GOT3 (cell line): ENCODE results near the gene TNFAIP2.

Experiments used
- DNase-seq: peaks from one replicate; lab custom pipeline; 2025; ENCODE audit warnings: mixed read lengths; lab: John Stamatoyannopoulos, UW

The TNFAIP2 gene

DNA sequence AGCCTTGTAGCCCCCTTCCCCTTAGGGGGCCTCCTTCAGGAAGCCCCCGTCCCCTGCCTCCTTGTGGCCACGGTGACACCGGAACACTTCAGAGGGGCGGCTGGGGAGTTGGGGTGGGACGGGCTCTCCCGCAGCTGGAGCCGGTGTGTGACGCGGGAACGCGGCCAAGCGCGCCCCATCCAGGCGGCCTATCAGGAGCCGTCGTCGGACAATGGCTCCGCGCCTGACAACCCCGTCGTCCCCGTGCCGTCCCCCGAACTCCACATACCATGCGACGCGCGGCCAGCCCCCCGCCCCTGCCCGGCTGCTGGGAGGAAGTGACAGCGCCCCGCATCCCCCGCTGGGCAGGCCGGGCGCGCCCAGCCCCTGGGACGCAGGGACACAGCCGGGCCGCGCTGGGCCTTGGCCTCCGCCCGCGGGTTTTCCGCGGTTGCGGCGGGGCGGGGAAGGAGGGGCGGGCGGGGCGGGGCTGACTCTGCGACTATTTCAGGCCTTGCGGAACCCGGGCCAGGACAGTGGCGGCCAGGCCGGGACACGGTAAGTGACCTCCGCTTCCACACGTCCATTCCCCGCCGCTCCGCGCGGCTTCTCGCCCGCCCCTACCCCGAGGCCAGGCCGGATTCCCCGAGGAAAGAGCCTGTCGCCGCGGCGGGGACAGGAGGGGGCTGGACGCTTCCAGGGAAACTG, at the start of gene TNFAIP2:
TNFAIP2 (plus strand) TSS at position 515 of the 687 bp plus-strand sequence. CDS start 2,997 bp downstream, outside the sequence.
- no peak for DNase-seq

DNA sequence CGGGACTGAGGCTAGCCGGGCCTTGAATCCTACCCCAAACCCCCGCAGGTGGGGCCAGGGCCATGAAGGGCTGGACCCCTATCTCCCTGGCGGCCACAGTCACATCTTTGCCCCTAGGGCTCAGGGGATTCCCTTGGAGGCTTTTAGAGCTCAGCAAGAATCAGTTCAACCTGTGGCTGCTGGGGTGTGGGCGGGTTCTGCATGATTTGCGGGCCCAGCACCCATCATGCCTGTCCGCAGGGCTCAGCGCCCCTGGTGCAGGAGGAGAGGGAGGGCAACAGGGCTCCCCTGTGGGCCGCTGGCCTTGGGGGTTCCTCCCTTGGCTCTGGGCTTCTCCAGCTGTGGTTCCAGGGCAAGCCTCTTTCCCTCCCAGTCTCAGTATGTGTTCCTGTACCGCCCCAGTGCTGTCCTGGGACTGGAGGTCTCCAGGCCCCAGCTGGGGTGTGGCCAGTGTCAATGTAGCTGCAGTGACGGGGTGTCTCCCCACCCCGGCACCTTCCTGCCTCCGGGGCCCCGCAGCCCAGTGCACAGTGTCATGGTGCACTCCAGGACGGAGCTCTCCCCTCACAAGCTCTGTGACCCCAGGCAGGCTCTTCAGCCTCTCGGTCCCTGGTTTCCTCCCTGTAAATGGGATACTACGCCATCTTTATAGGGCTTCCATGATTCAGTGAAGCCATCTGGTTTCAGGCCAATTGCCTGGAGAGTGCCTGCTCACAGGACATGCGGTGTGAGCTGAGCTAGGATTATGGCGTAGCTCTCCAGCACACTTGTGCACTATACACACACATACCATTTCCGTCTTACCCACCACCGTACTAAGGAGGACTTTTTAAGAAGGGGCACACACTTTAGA, 49.2 kb upstream of the TNFAIP2 start:
- no peak for DNase-seq

- no peak for DNase-seq
Measured at GRCh38 chr14:103074729-103075367, 48.4 kb upstream of the TNFAIP2 start.

GRCh38 chr14:103078420-103078749, 44.9 kb upstream of the TNFAIP2 start:
- no peak for DNase-seq

DNA sequence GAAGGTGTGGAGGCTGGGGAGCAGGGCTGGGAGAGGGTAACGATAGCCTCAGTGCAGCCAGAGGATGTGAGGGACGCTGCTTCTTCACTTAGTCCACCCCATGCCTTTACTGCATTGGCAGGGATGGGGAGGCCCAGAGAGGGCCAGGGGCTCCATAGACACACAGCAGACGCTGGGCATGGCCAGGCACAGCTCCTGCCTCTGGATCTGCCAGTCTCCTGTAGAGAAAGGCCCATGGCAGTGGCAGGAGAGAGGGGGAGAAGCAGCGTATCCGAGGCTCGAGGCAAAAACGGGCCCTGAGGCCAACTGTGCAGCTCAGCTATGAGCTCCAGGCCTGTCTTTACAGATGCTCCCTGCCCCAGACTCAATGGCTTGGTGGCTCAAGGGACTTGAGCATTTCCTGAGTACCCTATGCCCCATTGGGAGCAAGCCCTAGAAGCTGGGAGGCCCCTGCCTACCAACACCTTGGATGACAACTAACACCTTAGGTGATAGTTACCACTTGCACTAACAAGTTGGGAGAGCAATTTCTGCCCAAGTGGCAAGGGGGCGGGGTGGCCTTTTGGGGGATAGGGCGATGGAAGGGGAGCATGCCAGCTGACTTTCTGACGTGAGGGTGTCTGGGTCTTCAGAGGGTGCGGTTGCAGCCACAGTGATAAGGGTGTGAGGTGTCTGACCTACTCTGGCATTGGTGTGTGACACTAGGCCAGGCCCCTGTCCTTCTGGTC, 44.2 kb upstream of the TNFAIP2 start:
- no peak for DNase-seq

DNA sequence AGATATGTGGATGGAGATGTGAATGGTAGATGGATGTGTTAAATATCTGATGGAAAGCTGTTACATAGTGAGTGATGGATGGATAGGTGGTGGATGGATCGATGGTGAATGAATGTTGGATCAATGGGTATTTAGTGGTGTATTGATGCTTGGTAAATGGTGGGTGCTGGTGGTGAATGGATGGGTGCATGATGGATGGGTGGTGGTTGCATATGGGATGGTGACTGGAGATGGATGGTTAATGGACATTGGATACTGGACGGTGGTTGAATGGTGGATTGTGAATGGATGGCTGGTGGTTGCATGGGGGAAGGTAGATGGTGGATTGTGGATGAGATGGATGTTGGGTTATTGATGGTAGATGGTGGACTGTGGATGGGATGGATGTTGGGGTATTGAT, 41.3 kb upstream of the TNFAIP2 start:
- DNase-seq, result no peak

DNA sequence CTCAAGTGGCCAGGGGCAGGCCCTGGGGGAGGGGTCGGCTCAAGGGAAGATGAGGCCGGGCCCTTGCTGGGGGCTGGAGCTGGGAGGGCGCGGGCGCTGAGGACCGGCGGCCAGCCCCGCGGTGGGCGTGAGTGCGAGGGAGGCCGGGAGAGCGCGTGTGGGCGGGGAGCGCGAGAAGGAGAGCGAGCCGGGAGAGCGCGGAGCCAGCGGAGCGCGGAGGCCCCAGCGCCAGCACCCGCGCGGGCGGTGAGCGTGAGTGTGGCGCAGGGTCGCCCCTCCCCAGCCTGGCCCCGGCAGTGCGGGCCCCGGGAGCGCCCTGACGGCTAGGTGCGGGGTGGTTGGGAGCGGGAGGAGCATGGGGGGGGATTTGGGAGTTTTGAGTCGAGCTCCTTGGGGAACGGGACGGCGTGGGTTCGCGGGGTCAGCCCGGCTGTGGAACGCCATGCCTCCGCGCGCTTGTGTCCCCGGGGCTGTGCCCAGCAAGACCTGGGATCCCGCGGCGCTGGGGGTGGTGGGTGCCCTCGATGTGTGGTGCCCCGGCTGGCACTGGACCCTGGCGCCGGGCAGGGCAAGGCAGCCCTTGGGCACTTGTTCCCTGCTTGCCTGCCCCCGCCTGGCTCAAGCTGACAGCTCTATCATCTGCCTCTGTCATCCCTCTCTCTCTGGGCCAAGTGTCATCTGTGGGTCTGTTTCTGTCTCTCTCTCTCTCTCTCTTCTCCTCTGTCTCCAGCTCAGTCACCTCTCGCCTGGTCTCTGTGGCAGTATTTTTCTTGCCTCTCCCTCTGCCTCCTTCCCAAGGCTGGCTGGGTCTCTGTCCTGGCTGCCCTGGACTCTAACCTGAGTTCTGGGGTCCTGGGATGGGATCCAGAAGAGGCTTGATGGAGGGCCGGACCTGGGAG, 39.0 kb upstream of the TNFAIP2 start, which contains the start of gene LBHD2:
LBHD2 (plus strand) TSS at position 190 of the 899 bp plus-strand sequence. CDS start 1,803 bp downstream, outside the sequence.
- DNase-seq, result no peak

DNA sequence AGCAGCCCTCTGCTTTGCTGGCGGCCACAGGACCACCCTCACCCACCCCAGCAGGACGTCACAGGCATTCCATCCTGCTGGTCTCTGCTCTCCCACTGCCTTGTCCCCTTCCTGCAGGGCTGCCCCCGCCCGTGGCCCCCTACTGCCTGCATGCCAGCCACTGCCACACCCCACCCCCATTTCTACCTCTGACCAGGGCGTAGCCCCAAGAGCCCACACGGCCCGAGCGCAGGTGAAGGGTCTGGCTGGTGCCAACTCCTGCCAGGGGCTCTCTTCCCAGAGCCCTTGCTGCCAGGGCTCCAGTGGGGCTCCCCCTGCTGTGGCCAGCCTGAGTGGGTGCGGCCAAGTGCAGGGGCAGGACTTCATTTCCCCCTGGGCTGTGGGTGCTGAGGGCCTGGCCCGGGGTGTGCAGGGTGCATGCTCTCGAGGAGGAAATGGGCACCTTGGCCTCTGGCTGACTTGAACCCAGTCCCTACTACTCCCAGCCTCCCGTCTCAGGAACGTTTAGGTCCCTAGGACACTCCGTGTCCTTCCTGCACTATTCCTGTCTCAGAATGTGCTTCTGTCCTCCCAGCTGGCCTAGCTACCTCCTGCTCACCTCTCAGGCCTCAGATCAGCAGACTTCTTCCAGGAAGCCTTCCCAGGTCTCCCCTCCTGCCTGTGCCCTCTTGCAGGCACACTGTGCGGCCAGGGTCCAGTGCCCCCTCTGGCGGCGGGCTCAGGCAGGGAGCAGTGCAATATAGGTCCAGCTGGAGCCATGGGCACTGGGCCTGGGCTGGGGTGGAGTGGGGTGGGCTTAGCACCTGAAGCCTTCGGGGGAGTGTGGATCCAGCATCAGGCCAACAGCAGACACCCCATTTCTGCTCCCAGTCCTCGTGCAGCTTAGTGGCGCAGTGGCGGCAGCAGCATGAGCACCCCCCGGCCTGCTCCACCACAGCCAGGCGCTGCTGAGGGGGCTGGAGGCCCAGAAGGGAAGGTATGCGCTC, 37.9 kb upstream of the TNFAIP2 start:
- DNase-seq, result no peak

- DNase-seq, result no peak
Measured at GRCh38 chr14:103086771-103087342, 36.4 kb upstream of the TNFAIP2 start.

GRCh38 chr14:103087343-103087835, 35.9 kb upstream of the TNFAIP2 start:
- no peak for DNase-seq

DNA sequence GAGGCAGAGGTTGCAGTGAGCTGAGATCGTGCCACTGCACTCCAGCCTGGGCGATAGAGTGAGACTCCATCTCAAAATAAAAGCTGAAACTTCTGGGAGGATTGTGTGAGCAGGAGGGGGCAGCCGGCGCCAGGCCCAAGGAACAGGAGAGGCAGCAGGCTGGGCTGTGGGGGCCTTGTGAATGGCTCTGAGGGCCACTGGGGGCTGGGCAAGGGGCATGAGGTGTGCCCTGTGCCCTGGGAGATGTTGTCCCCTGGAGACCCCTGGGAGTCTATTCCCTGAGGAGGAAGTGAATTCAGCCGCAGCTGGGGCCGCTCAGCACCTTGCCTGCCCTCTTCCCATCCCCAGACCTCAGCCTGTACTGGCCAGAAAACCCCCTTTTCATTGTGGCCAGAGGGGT, 34.3 kb upstream of the TNFAIP2 start:
- DNase-seq, result no peak

GRCh38 chr14:103089386-103090335, 33.6 kb upstream of the TNFAIP2 start:
- DNase-seq, result no peak

GRCh38 chr14:103090481-103091020, 32.7 kb upstream of the TNFAIP2 start:
- DNase-seq, result no peak

DNA sequence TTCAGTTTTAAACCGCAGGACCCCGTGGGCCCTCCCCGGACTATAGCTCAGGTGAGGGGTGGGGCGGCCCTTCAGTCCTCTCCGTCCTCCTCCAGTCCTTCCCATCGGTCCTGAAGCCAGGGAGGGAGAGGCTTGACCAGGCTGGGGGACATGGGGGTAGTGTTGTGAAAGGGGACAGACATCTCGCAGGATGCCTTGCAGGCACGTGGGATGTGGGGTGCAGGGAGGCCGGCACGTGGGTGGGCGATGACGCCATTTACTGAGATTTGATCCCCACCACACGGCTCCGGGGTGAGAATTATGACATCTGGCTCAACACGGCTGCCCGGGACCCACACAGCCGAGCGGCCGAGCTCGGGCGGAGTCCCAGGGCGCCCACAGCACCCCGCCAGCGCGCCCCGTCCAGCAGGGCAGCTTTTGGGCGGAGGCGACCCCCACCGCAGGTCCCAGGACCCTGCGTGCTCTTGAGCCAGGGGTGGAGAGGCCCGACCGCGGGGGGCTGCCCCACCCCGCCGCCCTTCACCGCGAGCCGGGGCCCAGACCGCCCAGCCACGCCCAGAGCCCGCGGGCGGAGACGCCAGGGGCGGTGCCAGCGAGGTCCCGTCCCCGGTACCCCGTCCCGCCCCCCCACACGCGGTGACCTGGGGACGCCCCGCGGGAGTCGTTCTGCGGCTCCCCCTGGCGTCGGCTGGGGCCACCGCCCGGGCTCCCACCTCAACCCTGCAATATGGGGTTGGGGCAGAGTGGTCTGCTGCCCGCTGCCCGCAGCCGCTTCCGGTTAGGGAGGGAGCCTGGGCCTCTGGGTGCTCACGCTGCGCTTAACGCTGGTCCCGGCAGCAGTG, 32.0 kb upstream of the TNFAIP2 start:
- DNase-seq, result no peak

DNA sequence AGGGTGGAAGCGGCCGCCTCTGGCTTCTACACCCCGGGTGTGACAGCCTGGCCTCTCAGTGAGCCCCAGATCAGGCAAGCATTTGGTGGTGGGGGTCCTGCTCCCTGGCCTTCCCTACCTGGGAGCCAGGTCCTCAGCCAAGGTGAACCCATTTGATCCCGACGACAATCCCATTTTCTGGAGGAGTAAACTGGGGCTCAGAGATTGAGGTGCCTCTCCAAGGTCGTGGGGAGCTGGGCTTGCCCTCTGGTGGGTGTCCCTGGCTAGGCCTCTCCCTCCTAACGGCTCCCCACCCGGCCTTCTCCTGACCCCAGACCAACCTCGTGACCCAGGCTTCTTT, 31.4 kb upstream of the TNFAIP2 start:
- DNase-seq, result no peak

DNA sequence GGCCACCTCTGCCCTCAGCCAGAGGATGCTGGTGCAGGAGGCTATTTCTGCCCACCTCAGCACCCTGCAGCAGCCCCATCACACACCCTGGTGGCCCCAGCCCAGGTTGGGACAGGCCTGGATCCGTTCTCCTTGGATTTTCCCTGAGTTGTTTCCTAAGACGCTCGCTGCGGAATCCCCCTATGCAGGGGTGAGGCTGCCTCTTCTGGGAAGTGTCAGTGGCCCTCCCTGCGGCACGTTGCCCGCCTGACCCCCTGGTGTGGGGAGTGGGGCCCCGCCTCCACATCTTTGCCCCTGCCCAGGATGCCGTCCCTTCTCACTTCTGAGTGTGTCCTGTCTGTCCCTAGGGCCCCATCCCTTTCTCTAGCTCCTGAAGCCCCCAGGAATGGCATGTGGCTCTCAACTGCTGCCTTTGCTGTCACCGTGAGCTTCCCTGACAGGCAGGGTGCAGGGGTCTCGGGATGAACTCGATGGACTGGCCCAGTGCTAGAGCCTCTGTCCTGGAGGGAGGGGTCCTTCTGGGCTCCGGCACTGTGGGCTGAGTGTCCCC, 29.3 kb upstream of the TNFAIP2 start:
- DNase-seq, result no peak
